NT2/D1 (cell line): ENCODE results near the gene PPHLN1.

ENCODE experiments used
- DNase-seq: peaks from one replicate; pipeline ENCODE4 v3.0.0-alpha.2; 2011; ENCODE audit warnings: low read depth, low spot score
- H3K27me3 ChIP-seq: 2 replicates; pipeline ENCODE4 v1.6.0; 2011; ENCODE audit warnings: mild to moderate bottlenecking; ENCODE audit not compliant: insufficient read length, insufficient read depth
- H3K36me3 ChIP-seq: 2 replicates; pipeline ENCODE4 v1.6.1; 2011; ENCODE audit warnings: mild to moderate bottlenecking, low read length, mixed read lengths; ENCODE audit not compliant: insufficient read depth, insufficient read length
- H3K4me1 ChIP-seq: 2 replicates; pipeline ENCODE4 v1.5.1; 2011; ENCODE audit not compliant: insufficient read depth, insufficient read length
- H3K4me3 ChIP-seq: 2 replicates; pipeline ENCODE4 v1.5.1; 2011; ENCODE audit warnings: low read depth; ENCODE audit not compliant: insufficient read length
- H3K9ac ChIP-seq: 2 replicates; pipeline ENCODE4 v1.6.0; 2011; ENCODE audit warnings: low read depth; ENCODE audit not compliant: insufficient read length
- H3K9me3 ChIP-seq: 2 replicates; pipeline ENCODE4 v1.5.1; 2011; ENCODE audit warnings: mild to moderate bottlenecking, low read length; ENCODE audit not compliant: insufficient read depth
- SUZ12 ChIP-seq: IDR thresholded peaks from 2 replicates; pipeline ENCODE4 v1.6.1; 2011; ENCODE audit not compliant: insufficient read length, insufficient read depth; ENCODE audit errors: extremely low read depth
- YY1 ChIP-seq: IDR thresholded peaks from 2 replicates; pipeline ENCODE4 v1.6.1; 2011; ENCODE audit not compliant: insufficient read length, insufficient read depth
- ZNF274 ChIP-seq: IDR thresholded peaks from 2 replicates; pipeline ENCODE4 v1.6.1; 2011; ENCODE audit warnings: mild to moderate bottlenecking, low read depth, low read length

The PPHLN1 gene

GRCh38 chr12:42442888-42443287 is 116.9 kb downstream of the PPHLN1 start:
- peaks cover 57% of the 10 kb centered on the region for H3K36me3 ChIP-seq

GRCh38 chr12:42444192-42444943 is 118.4 kb downstream of the PPHLN1 start:
- Histone ChIP-seq H3K4me3 (no peak overlapping the region), H3K36me3 (peaks cover 62% of the 10 kb centered on the region), H3K9me3 (peaks cover 46% of the 10 kb centered on the region), H3K4me1 (peaks cover 3% of the 10 kb centered on the region), H3K27me3 (no peaks in the 10 kb centered on the region), H3K9ac (no peak overlapping the region)
- TF ChIP-seq YY1 (no peak), ZNF274 (no peak), SUZ12 (no peak)
- no peak for DNase-seq

More at GRCh38 chr12:42442888-42443287, 116.9 kb downstream of the PPHLN1 start:
- Histone ChIP-seq H3K9ac (no peak overlapping the region), H3K4me3 (no peak overlapping the region), H3K4me1 (peaks cover 3% of the 10 kb centered on the region), H3K9me3 (peaks cover 46% of the 10 kb centered on the region), H3K27me3 (no peaks in the 10 kb centered on the region)
- no peak for DNase-seq
- TF ChIP-seq SUZ12 (no peak), YY1 (no peak), ZNF274 (no peak)

GRCh38 chr12:42445891-42446290 is 119.9 kb downstream of the PPHLN1 start:
- no peak for TF ChIP-seq SUZ12
- TF ChIP-seq ZNF274 = no peak
- TF ChIP-seq YY1 = no peak
- no peak overlapping the region for H3K9ac ChIP-seq
- peaks cover 3% of the 10 kb centered on the region for H3K4me1 ChIP-seq
- H3K27me3 ChIP-seq = no peaks in the 10 kb centered on the region
- H3K36me3 ChIP-seq = peaks cover 57% of the 10 kb centered on the region
- no peak overlapping the region for H3K4me3 ChIP-seq
- no peak for DNase-seq
- peaks cover 46% of the 10 kb centered on the region for H3K9me3 ChIP-seq

GRCh38 chr12:42446761-42447160 is 120.8 kb downstream of the PPHLN1 start:
- Histone ChIP-seq H3K4me3 (no peak overlapping the region), H3K36me3 (peaks cover 48% of the 10 kb centered on the region), H3K9ac (no peak overlapping the region), H3K27me3 (no peaks in the 10 kb centered on the region), H3K4me1 (peaks cover 3% of the 10 kb centered on the region), H3K9me3 (peaks cover 46% of the 10 kb centered on the region)
- peak; percentile 25 for DNase-seq
- TF ChIP-seq YY1 = no peak
- TF ChIP-seq ZNF274 = no peak
- TF ChIP-seq SUZ12 = no peak

- H3K4me3 ChIP-seq = no peak overlapping the region
These were observed 121.4 kb downstream of the PPHLN1 start for GRCh38 chr12:42447371-42447786.

GRCh38 chr12:42448841-42449240 is 122.9 kb downstream of the PPHLN1 start:
- Histone ChIP-seq H3K36me3 (peaks cover 29% of the 10 kb centered on the region), H3K9ac (no peak overlapping the region), H3K4me1 (peaks cover 3% of the 10 kb centered on the region), H3K9me3 (peaks cover 39% of the 10 kb centered on the region), H3K27me3 (no peaks in the 10 kb centered on the region), H3K4me3 (no peak overlapping the region)
- no peak for DNase-seq
- TF ChIP-seq ZNF274 (no peak), YY1 (no peak), SUZ12 (no peak)

More at GRCh38 chr12:42447371-42447786, 121.4 kb downstream of the PPHLN1 start:
- Histone ChIP-seq H3K27me3 (no peaks in the 10 kb centered on the region), H3K4me1 (peaks cover 3% of the 10 kb centered on the region), H3K9me3 (peaks cover 41% of the 10 kb centered on the region), H3K36me3 (peaks cover 42% of the 10 kb centered on the region), H3K9ac (no peak overlapping the region)
- no peak for TF ChIP-seq YY1
- no peak for TF ChIP-seq ZNF274
- TF ChIP-seq SUZ12 = no peak
- DNase-seq = no peak

- no peak for TF ChIP-seq YY1
- TF ChIP-seq SUZ12 = no peak
- TF ChIP-seq ZNF274 = no peak
- no peak for DNase-seq
These were observed 124.3 kb downstream of the PPHLN1 start for GRCh38 chr12:42450248-42450647.

More at GRCh38 chr12:42450248-42450647, 124.3 kb downstream of the PPHLN1 start:
- Histone ChIP-seq H3K36me3 (peaks cover 23% of the 10 kb centered on the region), H3K9ac (no peak overlapping the region), H3K4me3 (no peak overlapping the region), H3K4me1 (peaks cover 3% of the 10 kb centered on the region), H3K9me3 (peaks cover 29% of the 10 kb centered on the region), H3K27me3 (no peaks in the 10 kb centered on the region)
